CD4-positive, alpha-beta T cell treated with Interleukin-2 at 100 ng/mL for 4 hours (primary cell): ENCODE results near the gene TFPI.

Experiments used
- DNase-seq: peaks from one replicate; pipeline ENCODE4 v3.0.0-alpha.2; 2020; ENCODE audit warnings: low spot score

Gene TFPI

DNA sequence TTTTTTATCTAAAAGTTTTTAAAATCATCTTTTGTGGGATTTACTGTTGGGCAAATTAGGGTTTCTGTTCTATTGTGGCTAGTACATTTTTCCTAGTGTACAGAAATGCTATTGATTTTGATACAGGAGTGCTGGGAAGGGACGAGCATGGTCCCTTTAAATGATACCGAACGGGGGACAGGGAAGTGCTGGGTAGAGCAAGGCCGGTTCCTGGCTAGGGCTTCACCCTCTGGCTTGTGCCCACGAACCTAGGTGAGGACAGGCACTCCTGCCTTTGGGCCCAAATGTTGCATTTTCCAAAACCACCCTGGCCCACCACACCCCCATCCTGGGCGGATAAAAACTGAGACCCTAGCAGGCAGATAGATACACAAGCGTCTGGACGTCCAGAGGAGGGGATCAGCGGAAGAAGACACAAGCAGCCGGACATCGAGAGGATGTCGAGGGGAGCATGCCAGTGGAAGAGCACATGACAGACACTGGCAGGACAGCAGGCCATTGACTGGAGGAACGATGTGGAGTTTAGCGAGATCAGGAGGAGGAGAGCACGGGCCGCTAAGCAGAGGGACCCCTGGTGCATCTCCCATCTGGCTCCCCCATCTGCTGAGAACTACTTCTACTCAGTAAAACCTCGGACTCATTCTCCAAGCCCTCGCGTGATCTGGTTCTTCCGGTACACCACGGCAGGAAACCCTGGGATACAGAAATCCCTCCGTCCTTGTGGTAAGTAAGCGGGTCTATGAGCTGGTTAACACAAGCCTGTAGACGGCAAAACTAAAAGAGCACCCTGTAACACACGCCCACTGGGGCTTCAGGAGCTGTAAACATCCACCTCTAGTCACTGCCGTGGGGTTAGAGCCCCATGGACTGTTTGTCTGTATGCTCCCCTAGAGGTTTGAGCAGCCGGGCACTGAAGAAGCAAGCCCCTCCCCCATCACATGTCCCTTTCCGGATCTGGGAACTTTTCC lies 92.7 kb downstream of the TFPI start:
- no peak for DNase-seq

DNA sequence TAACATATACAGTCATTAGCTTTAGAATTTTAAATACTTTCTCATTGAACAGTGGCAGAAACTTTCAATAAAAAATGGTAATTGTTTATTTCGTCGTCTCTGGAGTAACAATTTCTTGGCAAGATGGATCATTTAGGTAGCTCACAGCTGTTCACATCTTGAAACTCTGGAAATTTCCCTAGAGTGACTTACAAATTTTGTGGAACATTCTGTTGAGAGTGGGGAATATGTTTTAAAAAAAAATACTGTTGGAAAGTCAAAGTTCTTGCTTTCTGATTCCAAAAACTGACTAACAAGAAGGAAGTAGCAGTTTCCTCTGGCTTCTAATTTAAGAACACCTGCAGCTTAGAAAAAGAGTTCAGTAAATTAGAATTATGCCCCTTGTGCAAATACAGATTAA lies 95.0 kb downstream of the TFPI start:
- no peak for DNase-seq

DNA sequence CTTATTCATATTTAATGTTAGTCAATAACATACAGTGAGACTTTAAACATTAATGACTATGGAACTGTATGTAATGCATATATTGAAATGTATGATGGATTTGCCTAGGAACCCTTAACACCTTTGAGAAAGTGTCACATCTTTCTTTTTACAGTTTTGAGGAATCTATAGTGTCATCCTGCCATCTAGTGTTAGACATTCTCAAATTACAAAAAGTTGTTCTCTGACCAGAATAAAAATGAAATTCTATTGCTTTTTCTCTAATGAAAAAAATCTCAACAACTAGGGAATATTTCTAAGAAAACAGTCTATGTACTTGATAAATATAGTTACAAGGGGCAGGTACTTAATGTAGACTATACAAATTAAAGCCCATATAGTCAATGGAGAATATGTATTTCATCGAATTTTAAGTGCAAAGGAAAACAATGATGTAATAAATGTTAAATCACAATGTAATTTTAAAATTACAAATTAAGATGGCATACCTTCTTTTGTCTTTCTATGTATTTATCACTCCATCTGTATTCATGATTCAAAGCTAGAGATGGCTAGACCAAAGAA lies 101.1 kb downstream of the TFPI start:
- no peak for DNase-seq

DNA sequence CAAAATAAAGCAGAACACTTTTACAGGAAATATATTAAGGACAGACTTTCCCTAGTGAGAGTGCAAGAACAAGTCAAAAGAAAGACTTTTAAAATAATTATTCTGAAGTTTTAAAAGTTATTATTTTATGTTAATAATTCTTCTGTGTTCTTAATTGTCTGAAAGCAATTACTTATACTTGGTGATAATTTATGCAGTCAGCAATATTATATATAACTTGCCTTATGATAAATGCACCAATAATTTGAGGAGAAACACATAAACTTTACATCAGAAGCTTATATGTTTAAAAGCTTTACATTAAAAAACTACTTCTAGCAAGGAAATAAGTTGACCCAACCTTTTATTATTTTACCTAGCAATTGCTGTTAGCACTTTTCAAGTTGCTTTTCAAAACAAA lies 102.7 kb downstream of the TFPI start:
- DNase-seq = no peak

DNA sequence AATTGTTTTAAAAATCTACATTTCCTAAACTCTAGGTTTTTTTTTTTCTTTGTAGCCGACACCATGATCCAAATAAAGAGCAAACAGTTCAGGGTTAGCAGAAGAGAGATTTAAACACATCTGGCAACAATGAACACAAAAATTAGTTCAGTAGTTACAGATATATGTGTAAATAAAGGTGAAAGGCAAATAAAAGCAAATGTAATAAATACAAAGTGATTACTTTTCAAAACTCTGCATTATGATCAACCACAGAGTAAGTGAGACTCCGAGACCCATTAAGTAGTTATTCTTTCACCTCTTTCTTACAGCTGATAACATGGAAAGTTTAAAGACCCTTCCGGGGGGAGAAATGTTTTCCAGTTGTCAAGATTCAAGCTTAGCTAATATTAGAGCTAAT lies 106.9 kb downstream of the TFPI start:
- no peak for DNase-seq

DNA sequence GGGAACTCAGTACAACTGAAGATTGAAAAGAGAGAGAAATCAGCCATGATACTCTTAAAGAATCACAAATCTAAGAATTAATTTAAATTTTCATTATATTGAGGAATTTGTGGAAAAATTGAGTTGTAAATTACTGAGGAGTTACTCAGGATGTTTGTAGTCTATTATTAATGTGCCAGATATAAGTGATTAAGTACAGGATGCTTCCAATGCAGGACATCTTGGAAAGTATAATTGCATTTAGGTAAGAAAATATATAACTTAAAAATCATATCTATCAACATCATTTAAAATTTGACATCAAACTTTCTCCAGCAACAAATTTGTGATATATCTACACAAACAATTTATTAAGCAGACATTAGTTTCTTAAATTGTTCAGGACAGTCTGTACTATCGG lies 107.5 kb downstream of the TFPI start:
- DNase-seq = no peak

DNA sequence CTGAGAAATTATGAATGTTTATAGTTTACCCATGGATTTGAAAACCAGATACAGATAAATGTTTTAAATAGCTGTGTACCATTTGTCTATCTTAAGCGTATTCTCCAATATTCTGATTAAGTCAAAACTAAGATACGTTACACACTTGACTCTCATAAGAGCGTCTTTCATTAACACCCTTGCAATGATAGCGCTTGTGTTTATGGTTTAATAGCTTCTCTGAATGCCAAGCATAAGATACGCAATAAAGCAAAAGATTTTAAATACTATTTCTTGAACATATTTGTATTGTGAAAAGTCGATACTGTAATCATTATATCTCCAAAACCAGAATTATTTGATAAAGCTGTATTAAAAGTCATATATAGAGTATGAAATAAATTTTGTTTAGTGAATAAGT lies 109.2 kb downstream of the TFPI start:
- no peak for DNase-seq

DNA sequence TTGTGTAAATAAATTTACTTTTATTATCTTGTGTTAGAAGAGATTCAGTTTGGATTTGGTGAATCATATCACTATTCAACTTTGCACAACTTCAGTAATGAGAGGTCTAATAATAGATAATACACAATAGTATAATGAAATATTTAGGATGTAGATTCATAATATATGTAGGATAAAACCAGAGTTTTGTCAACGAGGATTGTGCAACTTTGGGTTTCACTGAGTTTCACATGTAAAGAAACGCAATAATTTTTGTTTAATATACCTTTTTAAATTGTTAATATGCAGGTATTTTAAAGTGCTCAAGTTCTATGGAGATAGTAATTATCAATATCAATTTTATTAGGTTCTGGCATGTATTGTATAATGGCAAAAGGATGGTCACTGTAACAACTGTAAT lies 111.5 kb downstream of the TFPI start:
- DNase-seq = no peak

DNA sequence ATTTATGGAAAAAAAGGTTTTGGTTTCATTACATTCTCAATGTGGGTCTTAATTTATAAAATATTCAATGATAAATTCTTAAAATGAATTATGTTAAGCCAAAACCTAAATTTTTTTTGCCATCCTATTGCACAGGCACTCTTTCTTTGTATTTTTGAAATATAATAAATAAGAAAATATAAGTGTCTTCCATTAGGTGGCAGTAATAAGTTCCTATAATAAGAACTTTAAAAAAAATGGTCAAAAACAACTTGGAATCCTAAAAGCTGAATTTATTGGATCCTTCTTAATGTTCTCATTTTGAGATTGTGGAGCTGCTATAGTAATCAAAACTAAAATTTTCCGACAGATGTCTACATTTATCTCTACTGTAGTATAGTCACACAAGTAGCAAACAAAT lies 111.9 kb downstream of the TFPI start:
- no peak for DNase-seq

DNA sequence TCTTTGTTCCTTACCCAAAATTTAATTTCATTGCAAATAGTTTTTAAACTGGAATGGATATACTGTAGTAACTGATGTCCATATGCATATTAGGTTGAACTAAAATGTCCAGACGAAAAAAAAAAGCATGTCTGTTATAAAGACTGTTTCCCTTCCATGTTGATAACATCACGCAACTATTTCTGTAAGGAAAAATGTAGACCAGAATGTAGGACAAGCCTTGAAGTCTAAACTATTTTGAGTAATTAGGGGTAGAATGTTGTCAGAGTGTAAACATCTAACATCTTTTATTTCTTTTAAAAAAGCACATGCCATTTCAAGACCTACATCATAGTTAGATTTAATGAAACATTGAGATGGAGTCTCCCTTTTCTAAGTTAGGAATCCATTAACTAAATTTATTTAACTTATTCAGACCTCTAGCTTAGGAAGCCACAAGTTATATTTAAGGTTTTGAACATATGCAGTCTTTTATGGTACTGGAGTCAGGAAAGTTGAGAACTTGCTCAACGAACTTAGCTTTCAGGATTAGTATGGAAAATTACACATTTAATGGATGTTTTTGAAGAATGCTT lies 114.0 kb downstream of the TFPI start:
- no peak for DNase-seq

DNA sequence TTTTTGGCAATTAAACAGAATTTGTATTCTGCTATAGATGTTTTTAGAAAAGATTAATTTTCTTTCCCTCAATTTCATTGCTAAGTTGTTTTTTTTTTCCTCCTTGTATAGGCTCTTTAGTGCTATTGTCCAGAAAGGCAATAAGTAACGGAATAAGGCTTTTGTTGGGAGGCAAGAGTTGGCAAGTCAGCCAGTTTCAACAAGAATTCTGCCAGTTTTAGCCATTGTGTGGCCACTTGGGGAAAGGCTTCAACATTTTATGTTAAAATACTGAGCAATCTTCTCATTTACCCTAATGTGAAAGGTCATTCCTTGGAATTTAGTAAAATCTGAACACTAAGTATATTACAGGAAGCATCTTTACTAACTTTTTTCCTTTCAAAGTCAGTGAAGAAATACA lies 115.8 kb downstream of the TFPI start:
- no peak for DNase-seq

DNA sequence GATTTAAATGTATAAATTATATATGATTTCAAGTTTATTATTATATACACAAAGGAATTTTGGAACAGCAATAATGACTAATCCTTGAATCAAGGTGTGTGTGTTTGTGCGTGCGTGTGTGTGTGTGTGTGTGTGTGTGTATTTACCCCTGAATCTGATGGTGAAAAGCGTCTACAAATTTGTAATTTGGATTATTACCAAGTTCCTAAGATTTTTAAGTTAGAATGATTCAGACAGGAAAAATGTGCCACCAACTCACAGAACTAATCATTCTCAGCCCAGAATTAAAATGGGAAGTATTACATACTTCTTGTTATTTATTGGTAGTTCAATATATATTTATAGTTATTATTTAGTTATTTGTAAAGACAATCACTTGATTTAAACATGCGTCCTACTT lies 118.5 kb downstream of the TFPI start:
- DNase-seq = no peak

DNA sequence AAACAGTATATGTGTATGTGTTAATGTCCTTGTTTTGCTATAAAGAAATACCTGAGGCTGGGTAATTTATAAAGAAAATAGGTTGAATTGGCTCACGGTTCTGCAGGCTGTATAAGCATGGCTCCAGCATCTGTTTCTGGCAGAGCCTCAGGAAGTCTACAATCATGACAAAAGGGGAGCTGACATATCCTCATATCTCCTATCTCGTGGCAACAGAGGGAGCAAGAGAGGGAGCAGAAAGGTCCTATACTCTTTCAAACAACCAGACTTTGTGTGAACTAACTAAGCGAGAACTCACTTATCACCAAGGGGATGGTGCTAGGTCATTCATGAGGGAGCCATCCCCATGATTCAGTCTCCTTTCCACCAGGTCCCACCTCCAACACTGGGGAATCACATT lies 119.2 kb downstream of the TFPI start:
- no peak for DNase-seq

DNA sequence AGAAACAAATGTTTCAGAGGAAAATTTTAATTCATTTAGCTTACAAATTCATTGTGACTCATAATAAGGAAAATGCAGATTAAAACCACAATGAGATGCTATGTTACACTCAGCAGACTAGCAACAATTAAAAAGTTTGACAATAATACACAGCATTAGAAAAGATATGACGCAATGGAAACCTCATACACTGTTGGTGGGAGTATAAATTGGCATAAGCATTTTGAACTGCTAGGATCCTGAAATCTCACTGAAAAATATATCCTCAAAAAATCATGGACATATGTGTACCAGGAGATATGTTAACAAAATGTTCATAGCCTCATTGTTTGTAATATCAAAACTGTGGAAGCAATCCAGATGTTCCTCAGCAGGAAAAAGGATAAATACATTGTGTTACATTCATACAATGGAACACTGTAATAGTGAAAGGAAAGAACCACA lies 119.9 kb downstream of the TFPI start:
- no peak for DNase-seq

DNA sequence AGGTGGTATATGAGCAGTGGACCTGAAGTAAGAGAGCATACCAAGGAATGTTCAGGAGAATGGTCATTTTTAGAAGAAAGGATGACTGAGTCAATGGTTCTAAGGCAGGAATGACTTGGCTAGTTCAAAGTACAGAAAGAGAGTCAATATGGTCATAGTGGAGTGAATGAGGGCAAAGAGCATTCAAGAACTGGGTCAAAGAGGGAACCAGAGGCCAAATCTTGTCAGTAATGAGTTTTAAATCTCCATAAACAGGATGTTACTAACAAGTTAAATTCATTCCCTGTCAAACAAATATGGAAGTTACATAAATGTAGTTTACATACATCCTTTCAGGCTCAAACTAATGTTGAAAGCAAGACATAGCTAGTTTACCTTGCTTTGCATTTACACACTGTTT lies 122.3 kb downstream of the TFPI start:
- DNase-seq = no peak

DNA sequence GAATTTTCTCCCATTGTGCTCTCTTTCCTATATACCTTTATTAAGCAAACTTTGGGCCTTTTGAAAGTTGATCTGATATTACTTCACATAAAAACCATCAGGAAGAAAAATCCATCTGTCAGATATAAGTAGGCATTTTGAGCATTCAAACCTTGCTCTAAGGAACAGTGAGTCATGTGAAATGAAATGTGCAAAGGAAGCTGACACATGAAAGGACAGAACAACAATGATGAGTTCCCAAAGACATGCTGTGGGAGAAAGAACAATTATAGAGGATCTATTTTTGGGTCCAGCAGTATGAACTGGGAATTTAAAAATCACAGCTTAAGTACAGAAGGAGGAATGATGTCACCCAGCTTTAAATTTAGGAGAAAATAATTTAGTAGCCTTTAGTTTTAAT lies 124.2 kb downstream of the TFPI start:
- no peak for DNase-seq

DNA sequence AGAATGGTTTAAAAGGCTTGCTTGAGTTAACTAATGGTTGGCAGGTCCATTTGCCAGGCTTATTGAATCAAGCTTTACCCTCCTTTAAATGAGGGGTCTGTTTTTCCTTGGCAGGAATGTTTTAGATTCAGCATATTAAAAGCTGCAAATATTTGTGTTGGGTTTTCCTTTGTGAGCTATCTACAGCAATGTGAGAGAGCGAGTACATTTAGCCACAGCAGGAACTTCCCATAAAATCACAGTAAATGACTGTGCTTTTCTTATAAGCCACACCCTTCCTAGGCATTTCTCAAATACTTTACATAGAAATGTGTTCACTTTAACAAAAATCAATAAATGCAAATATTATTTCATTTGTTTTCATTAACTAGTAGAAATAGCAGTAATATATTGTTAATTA lies 130.1 kb downstream of the TFPI start:
- DNase-seq = no peak

DNA sequence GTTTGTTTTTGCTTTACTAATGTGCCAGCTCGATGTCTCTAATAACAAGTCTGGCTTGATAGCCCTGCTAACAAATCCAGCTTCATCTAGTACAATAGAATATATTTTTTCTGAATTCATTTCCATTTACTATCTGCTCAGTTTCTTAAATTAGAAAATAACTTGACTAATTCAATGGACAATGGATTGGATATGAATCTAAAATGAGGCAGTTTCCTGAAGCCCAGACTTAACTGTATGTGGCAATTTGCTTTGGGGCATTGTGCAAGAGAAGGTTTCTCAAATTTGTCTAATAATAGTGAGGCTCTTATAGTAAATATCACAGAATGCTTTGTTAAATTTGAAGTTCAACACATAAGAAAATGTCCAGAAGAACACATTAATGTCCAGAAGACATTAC lies 132.0 kb downstream of the TFPI start:
- DNase-seq = no peak

DNA sequence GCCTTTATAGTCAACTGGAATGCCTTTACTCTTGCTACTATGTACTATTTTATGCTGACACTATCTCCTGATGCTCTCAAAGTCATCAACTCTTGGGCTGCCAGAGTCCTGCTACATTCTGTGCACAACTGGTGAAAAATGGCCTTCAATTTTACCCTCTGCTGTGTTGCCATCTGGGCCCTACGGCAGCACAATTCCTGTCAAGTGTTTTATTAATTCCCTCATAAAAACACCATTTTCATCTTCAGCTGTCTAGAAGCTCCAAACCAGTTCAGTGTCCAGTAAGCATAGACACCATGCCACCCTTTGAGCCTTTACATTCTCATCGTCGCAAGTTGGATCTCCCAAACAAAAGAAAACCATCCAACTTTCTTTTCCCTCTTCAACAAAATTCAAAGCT lies 132.7 kb downstream of the TFPI start:
- DNase-seq = no peak

DNA sequence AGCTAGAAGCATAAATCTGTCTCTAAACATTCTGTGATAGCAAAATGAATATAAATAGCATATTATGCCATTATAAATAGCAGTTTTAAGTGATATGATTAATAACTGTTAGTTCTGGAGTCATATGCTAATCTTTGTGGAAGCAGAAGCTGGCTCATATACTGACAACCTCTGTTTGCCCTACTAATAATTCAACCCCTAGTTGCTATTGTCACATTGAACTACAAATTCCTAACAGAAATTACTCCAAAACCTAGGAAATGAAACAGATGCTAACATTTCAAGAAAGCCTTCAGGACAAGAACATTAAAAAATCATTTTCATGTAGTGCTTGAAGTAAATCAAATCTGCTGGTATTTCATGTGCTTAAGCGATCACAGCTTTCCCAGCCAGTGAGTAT lies 134.4 kb downstream of the TFPI start:
- DNase-seq = no peak

DNA sequence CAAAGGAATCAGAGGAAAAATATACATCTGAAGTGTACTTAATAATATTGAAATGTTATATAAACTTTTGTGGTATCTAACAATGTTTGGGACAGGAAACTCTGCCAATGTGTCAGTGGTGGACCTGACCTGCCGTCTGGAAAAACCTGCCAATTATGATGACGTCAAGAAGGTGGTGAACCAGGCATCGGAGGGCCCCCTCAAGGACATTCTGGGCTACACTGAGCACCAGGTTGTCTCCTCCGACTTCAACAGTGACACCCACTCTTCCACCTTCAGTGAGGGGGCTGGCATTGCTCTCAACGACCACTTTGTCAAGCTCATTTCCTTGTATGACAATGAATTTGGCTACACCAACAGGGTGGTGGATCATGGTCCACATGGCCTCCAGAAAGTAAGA lies 138.8 kb downstream of the TFPI start:
- DNase-seq = no peak
